KOPT-K1 (cell line): ENCODE results near the gene PLA2G12B.

Experiments
- H3K27ac ChIP-seq: fragments of 200-600 bp; sonication (generic); 2 replicates; pipeline ENCODE4 v1.5.1; 2016; ENCODE audit warnings: antibody characterized with exemption, mild to moderate bottlenecking, low read depth, low read length; ENCODE audit not compliant: poor library complexity, severe bottlenecking
- H3K36me3 ChIP-seq: fragments of 200-600 bp; sonication (generic); 2 replicates; pipeline ENCODE4 v1.5.1; 2017; ENCODE audit warnings: antibody characterized with exemption, mild to moderate bottlenecking, low read length, moderate library complexity; ENCODE audit not compliant: insufficient read depth
- H3K9me3 ChIP-seq: fragments of 200-600 bp; sonication (generic); 2 replicates; pipeline ENCODE4 v1.5.1; 2017; ENCODE audit warnings: antibody characterized with exemption, low read length, mild to moderate bottlenecking; ENCODE audit not compliant: insufficient read depth, poor library complexity, severe bottlenecking

PLA2G12B gene

GRCh38 chr10:72888151-72888638 is 66.4 kb downstream of the PLA2G12B start:
- Histone ChIP-seq H3K9me3 (no peaks in the 10 kb centered on the region), H3K36me3 (no peaks in the 10 kb centered on the region; the same call in none of the 2 replicates), H3K27ac (no peak overlapping the region)

- Histone ChIP-seq H3K9me3 (no peaks in the 10 kb centered on the region), H3K36me3 (no peaks in the 10 kb centered on the region; the same call in none of the 2 replicates), H3K27ac (no peak overlapping the region)
Observed at GRCh38 chr10:72887043-72887442, 67.6 kb downstream of the PLA2G12B start.

GRCh38 chr10:72886621-72887020 is 68.0 kb downstream of the PLA2G12B start:
- Histone ChIP-seq H3K36me3 (no peaks in the 10 kb centered on the region; the same call in none of the 2 replicates), H3K9me3 (no peaks in the 10 kb centered on the region), H3K27ac (no peak overlapping the region)

GRCh38 chr10:72885953-72886352 is 68.7 kb downstream of the PLA2G12B start:
- Histone ChIP-seq H3K36me3 (no peaks in the 10 kb centered on the region; the same call in none of the 2 replicates), H3K9me3 (no peaks in the 10 kb centered on the region), H3K27ac (no peak overlapping the region)
